ENCODE data around the gene TNIK. TPM values are rescaled to one million over a fixed set of nuclear protein-coding genes. Genes with fewer than 3 reads are reported as not detected.

Gene TNIK
- total and polyA plus RNA-seq, 2 donors from 2014 or later, result 3.6 to 48.9 TPM

GRCh38 chr3:171323938-171324536, 136.2 kb downstream of the TNIK start:
- Histone ChIP-seq H3K9ac (ENCODE audit: low read length in 3 of 3) (no peak overlapping the region), H3K4me3 (ENCODE audit: low read length in 3 of 3) (peak overlapping the region in 1 of 3 donors; percentile 39), H3K27ac (ENCODE audit: low read depth in 2 of 2, low read length in 2 of 2) (no peak overlapping the region), H3K4me1 (ENCODE audit: control insufficient read depth in 2 of 3, insufficient read depth in 2 of 3, low read depth in 1 of 3, low read length in 3 of 3) (peaks cover 0 to 8% (median 0%) of the 10 kb centered on the region in 3 donors), H3K36me3 (ENCODE audit: control insufficient read depth in 2 of 3, insufficient read depth in 3 of 3, low read length in 3 of 3) (no peaks in the 10 kb centered on the region), H3K9me3 (ENCODE audit: control insufficient read depth in 2 of 3, insufficient read depth in 1 of 3, low read length in 3 of 3) (no peaks in the 10 kb centered on the region), H3K27me3 (ENCODE audit: control insufficient read depth, insufficient read depth, low read length) (no peaks in the 10 kb centered on the region)
- FAIRE-seq, result no peak
- TF ChIP-seq CTCF (IDR thresholded peaks at IDR 0.05; ENCODE audit: borderline replicate concordance, extremely low read depth, insufficient read depth), result no peak
- intact Hi-C loops (cut with DNase I), result no loop called here
- no peak for DNase-seq

GRCh38 chr3:171321559-171322360, 138.4 kb downstream of the TNIK start:
- DNase-seq, result no peak
- no peak overlapping the region for H3K27ac ChIP-seq (ENCODE audit: low read depth in 2 of 2, low read length in 2 of 2)

GRCh38 chr3:171320750-171321558, 139.3 kb downstream of the TNIK start:
- DNase-seq (no peak), FAIRE-seq (no peak)
- H3K4me3 ChIP-seq (ENCODE audit: low read length in 3 of 3), result no peak overlapping the region
- no peak for TF ChIP-seq CTCF (IDR thresholded peaks at IDR 0.05; ENCODE audit: borderline replicate concordance, extremely low read depth, insufficient read depth)
- H3K27me3 ChIP-seq (ENCODE audit: control insufficient read depth, insufficient read depth, low read length), result no peaks in the 10 kb centered on the region
- no peak overlapping the region for H3K9ac ChIP-seq (ENCODE audit: low read length in 3 of 3)
- intact Hi-C loops (cut with DNase I), result no loop called here
- no peaks in the 10 kb centered on the region for H3K9me3 ChIP-seq (ENCODE audit: control insufficient read depth in 2 of 3, insufficient read depth in 1 of 3, low read length in 3 of 3)
- H3K27ac ChIP-seq (ENCODE audit: low read depth in 2 of 2, low read length in 2 of 2), result no peak overlapping the region
- H3K4me1 ChIP-seq (ENCODE audit: control insufficient read depth in 2 of 3, insufficient read depth in 2 of 3, low read depth in 1 of 3, low read length in 3 of 3), result peaks cover 0 to 9% (median 0%) of the 10 kb centered on the region in 3 donors
- no peaks in the 10 kb centered on the region for H3K36me3 ChIP-seq (ENCODE audit: control insufficient read depth in 2 of 3, insufficient read depth in 3 of 3, low read length in 3 of 3)

More at GRCh38 chr3:171321559-171322360, 138.4 kb downstream of the TNIK start:
- intact Hi-C loops (cut with DNase I), result no loop called here
- H3K4me3 ChIP-seq (ENCODE audit: low read length in 3 of 3), result no peak overlapping the region
- no peaks in the 10 kb centered on the region for H3K36me3 ChIP-seq (ENCODE audit: control insufficient read depth in 2 of 3, insufficient read depth in 3 of 3, low read length in 3 of 3)
- H3K9me3 ChIP-seq (ENCODE audit: control insufficient read depth in 2 of 3, insufficient read depth in 1 of 3, low read length in 3 of 3), result no peaks in the 10 kb centered on the region
- FAIRE-seq, result no peak
- H3K9ac ChIP-seq (ENCODE audit: low read length in 3 of 3), result no peak overlapping the region
- peaks cover 0 to 4% (median 0%) of the 10 kb centered on the region in 3 donors for H3K4me1 ChIP-seq (ENCODE audit: control insufficient read depth in 2 of 3, insufficient read depth in 2 of 3, low read depth in 1 of 3, low read length in 3 of 3)
- no peaks in the 10 kb centered on the region for H3K27me3 ChIP-seq (ENCODE audit: control insufficient read depth, insufficient read depth, low read length)
- no peak for TF ChIP-seq CTCF (IDR thresholded peaks at IDR 0.05; ENCODE audit: borderline replicate concordance, extremely low read depth, insufficient read depth)

Measured in kidney (tissue), 14 donors.